Tibial artery (tissue), 4 donors: ENCODE results near the gene PRDM13.
"Not testable (repeated sequence)": the region's sequence is repeated elsewhere in the genome, so short reads cannot be mapped to it uniquely, and the experiment has no call there.

Experiments used
- DNase-seq, 2 donors: peaks; one replicate each; pipeline ENCODE4 v3.0.0-alpha.2; 2019
- H3K27ac ChIP-seq, 2 donors: fragments of 200-600 bp; sonication (generic) in 1 of 2; 1 replicate in 1 of 2; 2 replicates in 1 of 2; pipeline ENCODE4 v1.5.1; 2018 to 2019; ENCODE audit warnings: mild to moderate bottlenecking in 1 of 2
- H3K27me3 ChIP-seq, 2 donors: fragments of 200-600 bp; sonication (generic) in 1 of 2; one replicate each; pipeline versions ENCODE4 v1.5.1 to v1.6.0; 2016 to 2019
- H3K36me3 ChIP-seq, 3 donors: fragments of 200-600 bp; sonication (generic) in 2 of 3; one replicate each; pipeline ENCODE4 v1.5.1; 2016 to 2019; ENCODE audit warnings: mild to moderate bottlenecking in 2 of 3
- H3K4me1 ChIP-seq, 4 donors: fragments of 200-600 bp; sonication (generic) in 2 of 4; 1 replicate in 3 of 4; 2 replicates in 1 of 4; pipeline ENCODE4 v1.5.1; 2016 to 2019
- H3K4me3 ChIP-seq, 2 donors: fragments of 200-600 bp; sonication (generic) in 1 of 2; 1 replicate in 1 of 2; 2 replicates in 1 of 2; pipeline ENCODE4 v1.5.1; 2018 to 2019; ENCODE audit warnings: mild to moderate bottlenecking in 2 of 2
- H3K9me3 ChIP-seq, 3 donors: fragments of 200-600 bp; sonication (generic) in 1 of 3; one replicate each; pipeline ENCODE4 v1.5.1; 2016 to 2019
- intact Hi-C: fragments of 100-400 bp; cut with DNase I; formaldehyde crosslinking; loops from one replicate; pipeline ENCODE4 v1.15.0; 2023; ENCODE audit warnings: low total_unique reads
- TF ChIP-seq, protein P1 (sequence below), 2 experiments: fragments of 200-600 bp in 1 of 2; fragments of 450-650 bp in 1 of 2; IDR thresholded peaks; one replicate each; pipeline ENCODE4 v1.5.1; 2017 to 2019; ENCODE audit warnings: antibody characterized with exemption in 2 of 2, mild to moderate bottlenecking in 1 of 2, moderate library complexity in 1 of 2

Gene PRDM13

DNA sequence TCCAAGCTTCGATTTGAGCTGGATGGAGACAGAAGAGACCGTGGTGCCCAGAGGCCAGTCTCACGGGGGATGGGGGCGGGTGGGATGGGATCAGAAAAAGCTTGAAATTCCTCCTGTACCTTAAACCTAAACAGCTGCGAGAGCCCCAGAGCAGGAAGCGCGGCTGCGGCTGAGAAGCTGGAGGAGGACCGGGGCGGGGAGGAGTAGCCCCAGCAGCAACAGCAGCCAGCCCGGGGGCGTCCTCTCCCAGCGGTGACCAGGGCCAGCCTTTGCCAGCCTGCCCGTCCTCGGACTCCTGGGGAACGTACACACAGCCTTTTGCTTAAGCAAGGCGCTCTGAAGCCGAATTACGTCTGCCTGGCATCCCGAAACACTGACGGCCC lies 17.4 kb upstream of the PRDM13 start:
- no peak for DNase-seq
- no peak overlapping the region for H3K27ac ChIP-seq
- peaks cover 0 to 48% of the 10 kb centered on the region in 2 donors for H3K27me3 ChIP-seq
- TF ChIP-seq, protein P1, sequence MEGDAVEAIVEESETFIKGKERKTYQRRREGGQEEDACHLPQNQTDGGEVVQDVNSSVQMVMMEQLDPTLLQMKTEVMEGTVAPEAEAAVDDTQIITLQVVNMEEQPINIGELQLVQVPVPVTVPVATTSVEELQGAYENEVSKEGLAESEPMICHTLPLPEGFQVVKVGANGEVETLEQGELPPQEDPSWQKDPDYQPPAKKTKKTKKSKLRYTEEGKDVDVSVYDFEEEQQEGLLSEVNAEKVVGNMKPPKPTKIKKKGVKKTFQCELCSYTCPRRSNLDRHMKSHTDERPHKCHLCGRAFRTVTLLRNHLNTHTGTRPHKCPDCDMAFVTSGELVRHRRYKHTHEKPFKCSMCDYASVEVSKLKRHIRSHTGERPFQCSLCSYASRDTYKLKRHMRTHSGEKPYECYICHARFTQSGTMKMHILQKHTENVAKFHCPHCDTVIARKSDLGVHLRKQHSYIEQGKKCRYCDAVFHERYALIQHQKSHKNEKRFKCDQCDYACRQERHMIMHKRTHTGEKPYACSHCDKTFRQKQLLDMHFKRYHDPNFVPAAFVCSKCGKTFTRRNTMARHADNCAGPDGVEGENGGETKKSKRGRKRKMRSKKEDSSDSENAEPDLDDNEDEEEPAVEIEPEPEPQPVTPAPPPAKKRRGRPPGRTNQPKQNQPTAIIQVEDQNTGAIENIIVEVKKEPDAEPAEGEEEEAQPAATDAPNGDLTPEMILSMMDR (IDR thresholded peaks at IDR 0.05): no peak
- no peaks in the 10 kb centered on the region for H3K9me3 ChIP-seq
- peaks cover 0 to 29% (median 21%) of the 10 kb centered on the region in 4 donors for H3K4me1 ChIP-seq
- intact Hi-C loops: loop anchor here (5.0 kb wide), 1 partner anchor 158 kb away; no protein-coding TSS in a partner anchor
- no peaks in the 10 kb centered on the region for H3K36me3 ChIP-seq
- peak overlapping the region; percentile 48 to 50 for H3K4me3 ChIP-seq

DNA sequence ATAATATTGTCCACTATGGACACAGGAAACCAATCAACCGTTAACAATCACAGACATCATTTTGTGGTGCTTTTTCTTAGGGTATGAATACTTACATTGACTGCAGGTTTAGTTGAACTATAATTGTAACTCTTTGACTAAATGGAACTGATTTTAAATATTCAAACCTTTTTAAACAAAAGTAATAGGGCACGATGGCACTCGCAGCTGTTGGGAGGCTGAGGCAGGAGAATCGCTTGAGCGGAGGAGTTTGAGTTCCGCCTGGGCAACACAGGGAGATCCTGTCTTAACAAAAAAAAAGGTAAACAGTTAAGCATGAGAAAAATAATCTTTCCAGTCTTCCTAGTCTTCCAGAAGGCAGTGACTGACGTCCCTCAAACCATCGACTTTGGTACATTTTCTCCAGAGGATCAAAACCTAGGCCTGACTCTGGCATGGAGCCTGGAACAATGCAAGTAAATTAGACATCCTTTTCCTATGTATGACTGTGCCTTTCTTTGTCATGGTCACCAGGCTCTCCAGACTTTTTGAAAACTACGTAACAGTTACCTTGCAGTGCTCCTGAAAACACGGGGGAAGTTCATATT lies 16.6 kb upstream of the PRDM13 start:
- Histone ChIP-seq H3K27me3 (peaks cover 0 to 55% of the 10 kb centered on the region in 2 donors), H3K27ac (no peak overlapping the region), H3K4me3 (no peak overlapping the region), H3K36me3 (no peaks in the 10 kb centered on the region), H3K9me3 (no peaks in the 10 kb centered on the region), H3K4me1 (peaks cover 0 to 29% (median 21%) of the 10 kb centered on the region in 4 donors)
- intact Hi-C loops: loop anchor here (5.0 kb wide), 1 partner anchor 157 kb away; no protein-coding TSS in a partner anchor
- DNase-seq: no peak
- TF ChIP-seq, protein P1 (IDR thresholded peaks at IDR 0.05): no peak

DNA sequence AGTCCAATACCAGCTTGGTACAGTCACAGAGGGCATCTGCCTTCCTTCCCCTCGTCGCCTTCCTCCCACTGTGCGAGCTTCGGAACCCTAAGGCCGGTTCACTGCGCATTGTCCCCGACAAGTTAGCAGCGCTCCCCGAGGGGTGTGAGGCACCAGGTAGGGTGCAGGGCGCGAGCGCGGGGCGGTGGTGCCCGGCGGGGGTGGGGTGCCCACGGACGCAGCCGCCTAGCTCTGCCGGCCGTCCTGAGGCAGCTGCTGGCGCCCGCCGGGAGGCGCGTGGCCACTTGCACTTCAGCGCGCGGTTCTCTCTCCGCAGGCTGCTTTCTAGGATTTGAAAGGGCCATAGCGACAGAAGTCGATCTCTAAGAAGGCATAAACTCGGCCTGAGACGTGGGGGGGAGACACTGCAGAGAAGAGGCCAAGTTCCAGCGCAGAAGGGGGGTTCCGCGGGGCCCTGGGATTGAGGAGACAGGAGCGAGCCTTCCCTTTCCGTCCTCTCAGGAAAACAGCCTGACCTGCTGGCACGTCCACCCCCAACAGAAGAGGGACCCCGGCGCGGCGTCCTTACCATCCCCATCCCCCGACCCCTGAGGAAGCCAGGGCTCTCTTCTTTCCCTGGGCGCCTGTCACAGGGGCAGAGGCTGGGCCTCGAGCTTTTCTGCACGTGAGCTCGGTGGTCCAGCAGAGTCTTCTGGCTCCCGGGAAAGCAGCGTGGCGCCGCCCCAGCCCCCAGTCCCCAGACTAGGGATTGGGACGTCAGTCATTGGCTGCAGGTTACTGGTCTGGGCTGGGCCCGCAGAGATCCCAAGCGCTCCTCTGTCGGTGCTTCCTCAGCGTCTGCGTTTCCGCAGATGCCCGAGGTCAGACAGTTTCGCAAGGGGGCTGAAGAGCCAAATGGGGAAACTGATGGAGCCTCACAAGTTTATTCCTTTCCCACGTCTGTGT lies 15.6 kb upstream of the PRDM13 start:
- intact Hi-C loops: no loop called here
- DNase-seq: no peak
- no peaks in the 10 kb centered on the region for H3K9me3 ChIP-seq
- H3K27ac ChIP-seq: no peak overlapping the region
- H3K4me3 ChIP-seq: no peak overlapping the region
- H3K4me1 ChIP-seq: peaks cover 0 to 29% (median 21%) of the 10 kb centered on the region in 4 donors
- TF ChIP-seq, protein P1 (IDR thresholded peaks at IDR 0.05): no peak
- no peaks in the 10 kb centered on the region for H3K36me3 ChIP-seq
- peaks cover 0 to 65% of the 10 kb centered on the region in 2 donors for H3K27me3 ChIP-seq

DNA sequence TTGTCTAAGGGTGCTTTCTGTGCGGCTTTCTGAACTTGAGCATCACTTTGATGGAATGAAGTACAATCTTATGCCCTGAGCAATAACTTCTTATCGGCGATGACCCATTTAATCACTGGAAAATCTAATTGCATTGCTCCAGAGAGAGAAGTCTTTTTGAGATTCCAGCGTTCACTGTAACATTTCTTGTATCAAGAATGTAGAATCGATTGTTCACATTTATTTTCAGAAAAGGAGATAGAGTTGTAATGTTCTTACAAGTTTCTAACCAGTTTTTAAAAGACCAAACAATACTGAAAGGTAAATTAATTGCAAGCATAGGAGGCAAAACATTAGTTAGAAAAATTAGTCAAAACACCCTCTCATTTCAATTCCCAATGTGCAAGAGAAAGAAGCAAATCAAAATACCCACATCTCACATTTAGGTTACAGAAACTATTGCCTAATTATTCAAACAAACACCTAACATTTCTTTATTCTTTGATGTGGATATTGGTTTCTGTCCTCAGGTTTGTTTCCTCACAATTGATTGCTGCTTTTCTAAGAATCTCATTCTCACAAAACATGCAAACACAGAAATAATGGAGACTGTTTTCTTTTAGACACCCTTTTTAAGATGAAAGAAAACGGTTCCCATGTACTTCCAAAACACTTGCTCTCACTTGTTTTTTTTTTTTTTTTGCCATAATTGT lies 14.8 kb upstream of the PRDM13 start:
- Histone ChIP-seq H3K36me3 (no peaks in the 10 kb centered on the region), H3K27ac (no peak overlapping the region), H3K4me3 (no peak overlapping the region), H3K4me1 (peaks cover 0 to 29% (median 21%) of the 10 kb centered on the region in 4 donors), H3K27me3 (peaks cover 0 to 72% of the 10 kb centered on the region in 2 donors), H3K9me3 (no peaks in the 10 kb centered on the region)
- intact Hi-C loops: no loop called here
- DNase-seq: no peak
- TF ChIP-seq, protein P1 (IDR thresholded peaks at IDR 0.05): no peak

DNA sequence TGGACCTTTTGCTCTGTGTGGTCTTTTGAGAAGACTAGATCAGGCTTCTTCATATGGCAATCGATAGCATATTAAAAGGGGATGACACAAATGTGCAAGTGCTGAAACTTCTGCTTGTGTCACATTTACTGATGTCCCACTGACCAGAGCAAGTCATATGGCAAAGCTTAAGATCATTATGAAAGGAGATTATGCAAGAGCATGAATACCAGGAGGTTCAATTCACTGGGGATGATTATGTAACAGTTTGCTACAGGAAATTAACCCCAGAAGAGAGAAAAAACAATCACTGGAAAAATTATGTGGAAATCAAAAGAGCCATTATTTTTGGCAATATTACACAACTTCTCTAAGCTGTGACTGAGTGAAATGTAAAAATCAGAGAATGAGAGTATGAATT lies 13.7 kb upstream of the PRDM13 start:
- intact Hi-C loops: no loop called here
- TF ChIP-seq, protein P1 (IDR thresholded peaks at IDR 0.05): no peak
- DNase-seq: no peak
- H3K4me1 ChIP-seq: peaks cover 0 to 29% (median 21%) of the 10 kb centered on the region in 4 donors
- no peak overlapping the region for H3K4me3 ChIP-seq
- no peak overlapping the region for H3K27ac ChIP-seq
- peaks cover 0 to 83% of the 10 kb centered on the region in 2 donors for H3K27me3 ChIP-seq
- no peaks in the 10 kb centered on the region for H3K36me3 ChIP-seq
- H3K9me3 ChIP-seq: no peaks in the 10 kb centered on the region

DNA sequence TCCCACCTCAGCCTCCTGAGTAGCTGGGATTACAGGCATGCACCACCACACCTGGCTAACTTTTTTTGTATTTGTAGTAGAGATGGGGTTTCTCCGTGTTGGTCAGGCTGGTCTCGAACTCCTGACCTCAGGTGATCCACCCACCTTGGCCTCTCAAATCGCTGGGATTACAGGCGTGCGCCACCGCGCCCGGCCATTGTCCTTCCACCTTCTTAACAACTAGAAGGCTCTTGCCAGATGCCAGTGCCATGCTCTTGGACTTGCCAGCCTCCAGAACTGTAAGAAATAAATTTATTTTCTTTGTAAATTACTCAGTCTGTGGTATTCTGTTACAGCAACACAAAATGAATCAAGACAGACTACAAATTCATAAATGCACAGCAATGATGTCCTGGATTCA lies 11.9 kb upstream of the PRDM13 start:
- H3K9me3 ChIP-seq, DNase-seq, intact Hi-C loops, H3K27ac ChIP-seq, H3K36me3 ChIP-seq, H3K4me3 ChIP-seq: not testable (repeated sequence)
- Histone ChIP-seq H3K27me3 (peaks cover 0 to 93% of the 10 kb centered on the region in 2 donors), H3K4me1 (peaks cover 0 to 15% (median 10%) of the 10 kb centered on the region in 4 donors)
